Immature natural killer cell (primary cell): ENCODE measurements around the gene ENPP7. TPM values are rescaled to one million over a fixed set of nuclear protein-coding genes. Genes with fewer than 3 reads are reported as not detected.
A peak's percentile ranks its signal among the peaks of the same experiment; 100 is the strongest.

ENCODE experiments used
- DNase-seq, 3 donors: peaks; one replicate each; pipeline ENCODE4 v3.0.0; 2022; ENCODE audit warnings: mixed read lengths in 1 of 3
- H3K27ac Mint-ChIP-seq, 6 donors: one replicate each; pipeline ENCODE4 v1.8.0; 2020; ENCODE audit warnings: mixed read lengths in 6 of 6, mild to moderate bottlenecking in 5 of 6, inconsistent platforms in 4 of 6, moderate library complexity in 3 of 6
- H3K27me3 Mint-ChIP-seq, 3 donors: one replicate each; pipeline ENCODE4 v1.8.0; 2020 to 2021; ENCODE audit warnings: low read depth in 3 of 3, mild to moderate bottlenecking in 3 of 3, mixed read lengths in 3 of 3, moderate library complexity in 3 of 3, inconsistent platforms in 1 of 3
- H3K36me3 Mint-ChIP-seq, 3 donors: one replicate each; pipeline ENCODE4 v1.8.0; 2020; ENCODE audit warnings: mixed read lengths in 3 of 3, inconsistent platforms in 2 of 3, mild to moderate bottlenecking in 2 of 3
- H3K4me1 Mint-ChIP-seq, 2 donors: one replicate each; pipeline ENCODE4 v1.8.0; 2020; ENCODE audit warnings: inconsistent platforms in 2 of 2, mild to moderate bottlenecking in 2 of 2, mixed read lengths in 2 of 2, moderate library complexity in 1 of 2
- H3K4me3 Mint-ChIP-seq, 5 donors: one replicate each; pipeline ENCODE4 v1.8.0; 2020; ENCODE audit warnings: mild to moderate bottlenecking in 5 of 5, mixed read lengths in 5 of 5, inconsistent platforms in 3 of 5, moderate library complexity in 3 of 5
- H3K9me3 Mint-ChIP-seq, 6 donors: one replicate each; pipeline ENCODE4 v1.8.0; 2020; ENCODE audit warnings: mild to moderate bottlenecking in 6 of 6, mixed read lengths in 6 of 6, inconsistent platforms in 4 of 6, moderate library complexity in 3 of 6
- polyA plus RNA-seq, 3 donors: library from polyadenylated mRNA; unstranded; fragments of 300-500 nt; fragmentation: Illumina TruSeq; gene quantifications; one replicate each; pipeline ENCODE4 v1.2.3, GENCODE V29; 2021

Gene ENPP7
- polyA plus RNA-seq, 3 donors from 2014 or later, result 0.16 to 0.22 TPM; not detected in 1

DNA sequence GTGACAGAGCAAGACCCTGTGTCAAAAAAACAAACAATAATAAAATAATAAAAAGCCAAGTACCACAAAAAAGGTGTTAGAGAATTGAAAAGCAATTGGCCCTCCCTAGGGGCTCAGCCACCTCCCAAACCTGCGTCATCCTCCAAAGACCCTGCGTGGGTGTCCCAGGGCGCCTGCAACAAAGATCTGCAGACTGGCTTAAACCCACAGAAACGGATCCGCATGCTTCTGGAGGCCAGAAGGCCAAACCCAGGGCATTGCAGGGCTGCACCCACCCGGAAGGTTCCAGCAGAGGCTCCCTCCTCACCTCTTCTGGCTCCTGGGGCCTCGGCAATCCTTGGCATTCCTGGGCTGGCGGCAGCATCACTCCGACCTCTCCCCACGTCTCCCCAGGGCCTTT lies 1.5 kb downstream of the ENPP7 start:
- Mint-ChIP-seq H3K36me3 (peaks cover 0 to 3% (median 0%) of the 10 kb centered on the region in 3 donors), H3K27ac (peak overlapping the region in 4 of 6 donors; percentile 89 to 98 (median 92)), H3K4me1 (peaks cover 32 to 44% of the 10 kb centered on the region in 2 donors), H3K27me3 (peaks cover 2 to 5% (median 5%) of the 10 kb centered on the region in 3 donors), H3K9me3 (no peaks in the 10 kb centered on the region), H3K4me3 (peak overlapping the region in 3 of 5 donors; percentile 87 to 91 (median 91))
- DNase-seq, result no peak

DNA sequence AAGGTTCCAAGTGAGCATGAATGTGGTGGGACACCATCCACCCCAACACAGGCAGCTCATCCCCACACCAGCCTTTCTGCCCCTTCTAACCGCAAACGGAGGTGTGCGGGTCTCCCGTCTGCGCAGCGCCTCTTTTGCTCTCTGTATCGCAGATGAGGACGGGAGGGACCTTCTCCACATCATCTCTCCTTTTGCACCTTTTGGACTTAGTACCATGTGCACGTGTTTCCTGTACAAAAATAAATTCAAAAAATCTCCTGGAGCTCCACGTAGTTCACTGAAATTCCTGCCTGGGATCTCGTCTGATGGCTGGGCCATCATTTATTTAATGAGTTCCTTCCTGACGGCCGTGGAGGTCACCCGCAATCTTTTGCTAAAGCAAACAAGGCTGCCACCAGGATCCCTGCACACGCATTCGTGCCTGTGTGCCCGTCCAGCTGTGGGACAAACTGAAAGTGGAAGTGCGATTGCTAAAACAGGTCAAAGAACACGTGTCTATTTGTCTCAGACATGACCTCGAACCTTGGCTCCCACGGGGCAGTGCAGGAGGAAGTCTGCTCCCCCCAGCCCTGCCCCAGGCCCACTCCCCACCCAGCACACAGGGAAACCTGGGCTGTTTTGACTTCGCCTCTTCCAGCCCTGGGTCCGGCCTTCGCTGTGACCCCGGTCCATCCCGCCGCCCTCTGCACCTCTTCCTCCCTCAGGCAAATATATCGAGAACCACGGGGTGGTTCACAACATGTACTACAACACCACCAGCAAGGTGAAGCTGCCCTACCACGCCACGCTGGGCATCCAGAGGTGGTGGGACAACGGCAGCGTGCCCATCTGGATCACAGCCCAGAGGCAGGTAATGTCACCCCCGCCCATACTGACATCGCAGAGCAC lies 2.3 kb downstream of the ENPP7 start:
- Mint-ChIP-seq H3K4me1 (peaks cover 27 to 38% of the 10 kb centered on the region in 2 donors), H3K9me3 (no peaks in the 10 kb centered on the region), H3K4me3 (peak overlapping the region; percentile 5 to 91 (median 87)), H3K27ac (peak overlapping the region in 5 of 6 donors; percentile 53 to 98 (median 92)), H3K36me3 (peaks cover 0 to 3% (median 0%) of the 10 kb centered on the region in 3 donors), H3K27me3 (peaks cover 2 to 5% (median 5%) of the 10 kb centered on the region in 3 donors)
- DNase-seq, result peak in 2 of 3 donors; percentile 68 to 69

DNA sequence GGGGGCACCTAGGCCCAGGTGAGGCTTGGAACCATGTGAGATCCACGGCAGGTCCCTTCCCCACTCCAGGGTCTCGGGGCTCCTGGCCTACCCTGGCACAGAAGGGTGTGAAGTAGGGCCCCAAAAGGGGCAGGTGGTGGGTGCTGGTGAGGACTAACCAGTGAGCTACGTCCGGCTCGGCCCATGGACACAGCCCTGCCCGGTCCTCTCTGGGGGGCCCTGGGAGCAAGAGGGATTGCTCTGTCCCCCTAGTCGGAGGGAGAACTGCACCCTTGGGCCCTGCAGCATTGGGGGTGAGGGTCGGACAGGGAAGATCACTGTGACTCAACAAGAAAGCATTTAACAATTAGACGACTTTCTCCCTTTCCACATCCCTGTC lies 2.9 kb downstream of the ENPP7 start:
- no peaks in the 10 kb centered on the region for H3K9me3 Mint-ChIP-seq

DNA sequence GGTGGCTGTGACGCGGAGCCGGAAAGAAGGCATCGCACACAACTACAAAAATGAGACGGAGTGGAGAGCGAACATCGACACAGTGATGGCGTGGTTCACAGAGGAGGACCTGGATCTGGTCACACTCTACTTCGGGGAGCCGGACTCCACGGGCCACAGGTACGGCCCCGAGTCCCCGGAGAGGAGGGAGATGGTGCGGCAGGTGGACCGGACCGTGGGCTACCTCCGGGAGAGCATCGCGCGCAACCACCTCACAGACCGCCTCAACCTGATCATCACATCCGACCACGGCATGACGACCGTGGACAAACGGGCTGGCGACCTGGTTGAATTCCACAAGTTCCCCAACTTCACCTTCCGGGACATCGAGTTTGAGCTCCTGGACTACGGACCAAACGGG lies 4.4 kb downstream of the ENPP7 start:
- H3K4me3 Mint-ChIP-seq, result no peak overlapping the region
- no peak overlapping the region for H3K27ac Mint-ChIP-seq
- H3K4me1 Mint-ChIP-seq, result peaks cover 16 to 18% of the 10 kb centered on the region in 2 donors
- peaks cover 0 to 3% (median 0%) of the 10 kb centered on the region in 3 donors for H3K36me3 Mint-ChIP-seq
- no peaks in the 10 kb centered on the region for H3K9me3 Mint-ChIP-seq
- peaks cover 4 to 10% (median 5%) of the 10 kb centered on the region in 3 donors for H3K27me3 Mint-ChIP-seq
- DNase-seq, result no peak

More for the DNA sequence above, 2.9 kb downstream of the ENPP7 start:
- Mint-ChIP-seq H3K4me1 (peaks cover 22 to 32% of the 10 kb centered on the region in 2 donors), H3K36me3 (peaks cover 0 to 3% (median 0%) of the 10 kb centered on the region in 3 donors), H3K4me3 (peak overlapping the region in 3 of 5 donors; percentile 87 to 91 (median 91)), H3K27me3 (peaks cover 1 to 5% (median 2%) of the 10 kb centered on the region in 3 donors), H3K27ac (peak overlapping the region in 4 of 6 donors; percentile 89 to 98 (median 92))
- DNase-seq, result no peak

DNA sequence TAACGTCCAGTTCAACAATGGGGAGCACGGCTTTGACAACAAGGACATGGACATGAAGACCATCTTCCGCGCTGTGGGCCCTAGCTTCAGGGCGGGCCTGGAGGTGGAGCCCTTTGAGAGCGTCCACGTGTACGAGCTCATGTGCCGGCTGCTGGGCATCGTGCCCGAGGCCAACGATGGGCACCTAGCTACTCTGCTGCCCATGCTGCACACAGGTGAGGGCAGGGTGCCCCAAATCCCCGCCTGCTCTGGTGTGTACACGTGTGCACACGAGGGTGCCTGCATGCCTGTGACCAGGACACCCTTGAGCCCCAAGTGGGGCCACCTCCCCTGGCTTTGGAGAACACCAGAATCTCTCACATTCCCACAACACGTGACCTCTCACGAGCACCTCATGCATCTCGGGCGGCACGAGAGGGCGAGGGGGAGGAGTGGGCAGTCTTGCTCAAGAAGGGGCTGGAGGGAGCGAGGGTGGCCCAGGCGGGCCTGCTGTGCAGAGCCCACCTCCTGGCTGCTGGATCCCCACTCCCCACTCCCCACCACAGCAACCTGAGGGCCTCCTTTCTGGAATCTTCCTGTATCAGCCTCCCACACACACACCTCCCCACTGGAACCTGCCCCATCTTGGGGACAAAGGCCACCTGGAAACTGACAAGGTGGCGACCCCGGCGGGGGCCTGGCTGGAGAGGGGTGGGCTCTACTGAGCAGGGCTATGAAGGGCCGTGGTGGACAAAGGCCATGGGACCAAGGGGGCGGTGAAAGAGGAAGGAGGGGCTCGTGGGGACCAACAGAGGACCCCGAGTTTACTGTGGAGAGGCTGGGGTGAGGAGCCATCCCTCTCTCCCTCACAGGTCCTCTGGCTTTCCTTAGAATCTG lies 6.5 kb downstream of the ENPP7 start:
- Mint-ChIP-seq H3K27me3 (peaks cover 5 to 12% (median 10%) of the 10 kb centered on the region in 3 donors), H3K4me3 (no peak overlapping the region), H3K36me3 (peaks cover 0 to 3% (median 0%) of the 10 kb centered on the region in 3 donors), H3K27ac (no peak overlapping the region), H3K4me1 (peaks cover 14% of the 10 kb centered on the region in 2 donors), H3K9me3 (no peaks in the 10 kb centered on the region)
- no peak for DNase-seq

DNA sequence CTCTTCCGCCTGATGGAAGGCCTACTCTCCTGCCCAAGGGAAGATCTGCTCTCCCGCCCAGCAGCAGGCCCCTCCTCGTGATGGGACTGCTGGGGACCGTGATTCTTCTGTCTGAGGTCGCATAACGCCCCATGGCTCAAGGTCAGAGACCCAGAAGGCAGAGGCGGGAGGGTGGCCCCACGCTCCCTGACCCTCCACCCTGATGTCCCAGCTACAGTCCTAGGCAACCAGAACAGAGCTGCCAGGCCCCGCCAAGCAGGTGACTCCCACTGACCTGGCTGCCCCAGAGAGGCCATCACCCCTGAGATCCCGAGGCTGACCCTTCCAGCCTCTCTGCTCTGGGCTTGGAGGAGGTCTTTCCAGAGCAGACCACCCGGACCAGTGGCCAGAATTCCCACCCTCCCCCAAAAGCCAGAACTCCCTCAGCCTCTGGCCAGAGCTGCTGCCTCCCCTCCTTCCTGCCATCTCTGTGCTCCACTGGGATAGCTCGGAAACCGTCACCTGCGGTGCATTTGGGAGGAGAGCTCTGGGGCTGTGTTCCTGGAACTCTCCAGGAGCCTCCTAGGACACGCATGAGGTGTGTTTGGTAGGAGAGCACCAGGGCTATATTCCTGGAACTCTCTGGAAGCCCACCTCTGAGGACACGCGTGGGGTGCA lies 7.3 kb downstream of the ENPP7 start:
- Mint-ChIP-seq H3K4me1 (peaks cover 6 to 7% of the 10 kb centered on the region in 2 donors), H3K9me3 (no peaks in the 10 kb centered on the region), H3K27me3 (peaks cover 4 to 12% (median 10%) of the 10 kb centered on the region in 3 donors)

DNA sequence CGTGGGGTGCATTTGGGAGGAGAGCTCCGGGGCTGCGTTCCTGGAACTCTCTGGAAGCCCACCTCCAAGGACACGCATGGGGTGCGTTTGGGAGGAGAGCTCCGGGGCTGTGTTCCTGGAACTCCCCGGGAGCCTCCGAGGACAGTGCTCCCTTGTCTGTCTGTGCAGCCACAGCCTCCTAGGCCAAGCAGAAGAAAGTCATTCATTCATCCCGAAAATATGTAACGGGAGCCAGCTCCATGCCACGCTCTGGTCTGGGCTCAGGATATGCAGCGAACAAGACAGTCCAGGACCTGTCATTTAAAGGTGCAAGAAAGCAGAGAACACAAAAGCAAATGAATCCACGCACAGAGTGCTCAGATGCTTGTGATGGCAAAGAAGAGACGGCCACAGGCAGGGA lies 7.9 kb downstream of the ENPP7 start:
- no peaks in the 10 kb centered on the region for H3K9me3 Mint-ChIP-seq

More for the DNA sequence above, 7.3 kb downstream of the ENPP7 start:
- H3K27ac Mint-ChIP-seq, result no peak overlapping the region
- H3K36me3 Mint-ChIP-seq, result peaks cover 0 to 3% (median 0%) of the 10 kb centered on the region in 3 donors
- no peak for DNase-seq
- no peak overlapping the region for H3K4me3 Mint-ChIP-seq

DNA sequence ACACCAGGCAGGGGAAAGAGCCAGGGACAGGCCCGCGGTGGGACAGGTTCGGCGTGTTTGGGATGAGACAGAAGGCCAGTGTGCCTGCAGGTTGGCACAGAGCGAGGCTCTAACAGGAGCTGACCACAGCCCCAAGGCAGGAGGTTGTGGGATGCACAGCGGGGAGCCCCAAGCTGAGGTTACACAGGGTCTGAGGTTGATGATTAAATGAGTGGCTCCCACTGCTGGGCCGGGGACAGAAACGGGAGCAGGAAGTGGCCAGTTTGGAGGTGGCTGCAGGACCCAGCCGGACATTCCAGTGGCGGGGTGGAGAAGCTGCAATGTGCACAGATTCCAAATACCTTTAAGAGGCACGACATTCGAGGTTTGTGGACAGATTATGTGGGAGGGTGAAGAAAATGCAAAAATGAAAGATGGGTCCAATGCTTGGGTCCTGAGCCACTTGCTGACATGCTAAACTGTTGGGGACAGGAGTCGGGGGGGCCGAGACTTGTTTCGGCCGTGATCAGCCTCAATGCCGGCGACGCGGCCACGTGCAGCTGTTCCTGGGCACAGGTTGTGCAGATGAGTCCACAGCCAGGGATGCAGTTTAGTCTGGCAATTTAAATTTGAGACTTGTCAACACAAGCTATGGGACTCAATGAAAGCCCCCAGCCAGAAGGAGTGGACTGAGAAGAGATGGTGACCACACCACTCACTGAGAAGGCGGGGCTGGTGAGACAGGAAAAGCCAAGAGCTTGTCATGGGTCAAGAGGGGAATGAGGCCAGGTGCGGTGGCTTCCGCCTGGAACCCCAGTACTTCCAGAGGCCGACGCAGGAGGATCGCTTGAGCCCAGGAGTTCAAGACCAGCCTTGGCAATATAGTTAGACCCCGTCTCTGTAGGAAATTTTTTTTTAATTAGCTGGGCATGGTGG lies 8.7 kb downstream of the ENPP7 start:
- H3K9me3 Mint-ChIP-seq, result no peaks in the 10 kb centered on the region
- no peaks in the 10 kb centered on the region for H3K4me1 Mint-ChIP-seq
- no peak overlapping the region for H3K27ac Mint-ChIP-seq
- no peak overlapping the region for H3K4me3 Mint-ChIP-seq
- DNase-seq, result no peak
- peaks cover 0 to 3% (median 0%) of the 10 kb centered on the region in 3 donors for H3K36me3 Mint-ChIP-seq
- H3K27me3 Mint-ChIP-seq, result peaks cover 2 to 12% (median 10%) of the 10 kb centered on the region in 3 donors

More for the DNA sequence above, 7.9 kb downstream of the ENPP7 start:
- peaks cover under 1 to 1% of the 10 kb centered on the region in 2 donors for H3K4me1 Mint-ChIP-seq
- no peak overlapping the region for H3K27ac Mint-ChIP-seq
- no peak for DNase-seq
- H3K4me3 Mint-ChIP-seq, result no peak overlapping the region
- peaks cover 0 to 12% (median 10%) of the 10 kb centered on the region in 3 donors for H3K27me3 Mint-ChIP-seq
- peaks cover 0 to 3% (median 0%) of the 10 kb centered on the region in 3 donors for H3K36me3 Mint-ChIP-seq

DNA sequence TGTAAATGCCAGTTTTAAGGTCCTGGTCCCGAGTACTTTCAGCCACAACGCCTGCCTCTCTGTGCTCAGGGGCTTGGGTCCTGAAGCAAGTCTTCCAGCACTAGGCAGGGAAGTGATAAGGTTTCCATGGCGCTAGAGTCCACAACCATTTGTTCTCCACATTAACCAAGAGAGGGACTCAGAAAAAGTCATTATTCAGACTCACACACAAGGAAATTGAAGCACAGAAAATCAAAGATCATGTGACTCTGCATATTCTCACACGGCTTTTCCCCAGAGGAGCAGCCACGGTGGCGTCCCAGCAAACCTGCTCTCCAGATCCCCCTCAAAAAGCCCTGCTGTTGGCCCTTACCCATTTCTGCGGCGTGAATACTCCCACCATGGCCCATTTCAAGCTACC lies 9.7 kb downstream of the ENPP7 start:
- Mint-ChIP-seq H3K27me3 (peaks cover 5 to 13% (median 11%) of the 10 kb centered on the region in 3 donors), H3K4me1 (peaks cover 3% of the 10 kb centered on the region in 2 donors), H3K27ac (no peak overlapping the region), H3K4me3 (no peak overlapping the region), H3K36me3 (peaks cover 0 to 3% (median 0%) of the 10 kb centered on the region in 3 donors), H3K9me3 (no peaks in the 10 kb centered on the region)
- DNase-seq, result no peak

DNA sequence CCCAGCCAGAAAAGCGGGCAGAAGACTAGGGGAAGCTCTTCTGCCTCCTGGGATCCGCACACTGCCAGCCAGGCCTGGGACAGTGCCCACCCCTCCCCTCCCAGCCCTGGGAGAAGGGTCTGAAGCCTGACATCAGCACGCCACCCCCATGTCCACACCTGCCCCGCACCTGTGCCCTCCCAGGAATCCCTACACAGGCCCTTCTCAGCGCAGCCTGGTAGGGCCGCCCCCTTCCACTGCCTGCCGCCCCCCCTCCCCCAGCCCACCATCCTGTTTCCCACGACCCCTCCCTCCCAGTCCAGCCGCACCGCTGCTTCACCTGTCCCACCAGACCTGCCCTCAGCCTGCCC lies 10.6 kb downstream of the ENPP7 start:
- no peak for DNase-seq
- H3K9me3 Mint-ChIP-seq, result no peaks in the 10 kb centered on the region
- H3K27ac Mint-ChIP-seq, result no peak overlapping the region
- H3K4me3 Mint-ChIP-seq, result no peak overlapping the region
- H3K4me1 Mint-ChIP-seq, result peaks cover 4 to 9% of the 10 kb centered on the region in 2 donors
- H3K27me3 Mint-ChIP-seq, result peaks cover 10 to 14% (median 14%) of the 10 kb centered on the region in 3 donors
- peaks cover 0 to under 1% (median 0%) of the 10 kb centered on the region in 3 donors for H3K36me3 Mint-ChIP-seq

DNA sequence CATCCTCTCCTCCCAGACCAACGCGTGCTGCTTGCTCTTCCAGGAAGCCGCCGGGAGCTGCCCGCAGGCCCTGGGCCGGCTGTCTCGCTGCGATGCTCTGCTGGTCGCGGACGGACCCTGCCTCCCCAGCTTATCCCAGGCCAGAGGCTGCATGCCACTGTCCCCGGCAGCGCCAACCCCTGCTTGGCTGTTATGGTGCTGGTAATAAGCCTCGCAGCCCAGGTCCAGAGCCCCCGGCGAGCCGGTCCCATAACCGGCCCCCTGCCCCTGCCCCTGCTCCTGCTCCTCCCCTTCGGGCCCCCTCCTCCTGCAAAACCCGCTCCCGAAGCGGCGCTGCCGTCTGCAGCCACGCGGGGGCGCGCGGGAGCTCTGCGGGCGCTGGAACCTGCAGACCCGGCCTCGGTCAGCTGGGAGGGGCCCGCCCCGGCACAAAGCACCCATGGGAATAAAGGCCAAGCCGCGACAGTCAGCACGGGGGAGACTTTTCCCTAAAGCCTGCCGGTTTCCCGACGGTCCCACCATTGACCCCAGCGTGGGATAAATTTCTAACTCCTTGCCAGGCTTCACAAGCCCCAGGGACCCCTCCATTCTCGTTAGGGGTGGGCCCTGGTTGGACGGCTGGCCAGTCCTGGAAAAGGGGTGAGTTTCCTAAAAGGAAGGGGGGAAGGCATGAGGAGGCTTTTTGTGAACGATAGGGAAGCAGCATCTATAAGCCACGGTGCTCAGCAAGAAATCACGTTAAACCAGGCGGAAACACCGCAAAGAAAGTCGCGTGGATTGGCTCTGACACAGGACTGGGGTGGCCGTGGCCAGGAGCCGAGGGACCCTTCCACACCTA lies 11.2 kb downstream of the ENPP7 start:
- Mint-ChIP-seq H3K36me3 (no peaks in the 10 kb centered on the region), H3K27me3 (peaks cover 12 to 15% (median 14%) of the 10 kb centered on the region in 3 donors), H3K4me3 (no peak overlapping the region), H3K27ac (no peak overlapping the region), H3K4me1 (peaks cover 4 to 10% of the 10 kb centered on the region in 2 donors), H3K9me3 (no peaks in the 10 kb centered on the region)
- peak; percentile 67 to 74 (median 72) for DNase-seq

DNA sequence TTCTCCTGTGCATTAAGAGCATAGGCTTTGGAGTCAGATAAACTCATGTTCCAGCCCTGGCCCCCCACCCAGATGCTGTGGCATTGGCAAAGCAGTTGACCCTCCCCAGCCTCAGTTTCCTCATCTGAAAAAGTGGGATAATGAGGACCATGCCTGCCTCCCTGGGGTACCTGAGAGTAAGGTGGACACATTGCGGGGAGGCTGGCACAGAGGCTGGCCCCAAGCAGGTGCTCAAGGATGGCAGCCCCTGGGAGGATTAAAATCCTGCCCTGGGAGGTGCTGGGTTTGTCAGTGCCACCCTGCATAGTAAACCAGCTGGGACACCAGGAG lies 11.8 kb downstream of the ENPP7 start:
- Mint-ChIP-seq H3K27me3 (peaks cover 12 to 17% (median 15%) of the 10 kb centered on the region in 3 donors), H3K27ac (no peak overlapping the region)
- no peak for DNase-seq

More for the DNA sequence above, 11.8 kb downstream of the ENPP7 start:
- Mint-ChIP-seq H3K4me1 (peaks cover 4 to 10% of the 10 kb centered on the region in 2 donors), H3K4me3 (no peak overlapping the region), H3K36me3 (no peaks in the 10 kb centered on the region), H3K9me3 (no peaks in the 10 kb centered on the region)
